HG03108 (cell line): Measurements from ENCODE around the gene GAS2L2.

ENCODE experiments used
- ATAC-seq: cut with Tn5 transposase; IDR thresholded peaks from one replicate; pipeline ENCODE4 v1.9.1; 2021; ENCODE audit warnings: moderate library complexity; ENCODE audit not compliant: unreplicated experiment

The GAS2L2 gene

GRCh38 chr17:35748341-35748841 is 4.6 kb downstream of the GAS2L2 start:
- ATAC-seq, result no peak

- no peak for ATAC-seq
Observed at GRCh38 chr17:35747540-35748017, 5.5 kb downstream of the GAS2L2 start.

GRCh38 chr17:35745749-35746320 is 7.2 kb downstream of the GAS2L2 start:
- no peak for ATAC-seq

- ATAC-seq, result no peak
Observed at GRCh38 chr17:35745246-35745645, 7.8 kb downstream of the GAS2L2 start.

- ATAC-seq, result no peak
Observed at GRCh38 chr17:35744830-35745229, 8.2 kb downstream of the GAS2L2 start.

GRCh38 chr17:35743626-35744328 is 9.3 kb downstream of the GAS2L2 start:
- ATAC-seq, result no peak

- no peak for ATAC-seq
Observed at GRCh38 chr17:35742896-35743477, 10.1 kb downstream of the GAS2L2 start.

GRCh38 chr17:35742496-35742895 is 10.5 kb downstream of the GAS2L2 start:
- ATAC-seq, result no peak

GRCh38 chr17:35740997-35741931 is 11.8 kb downstream of the GAS2L2 start:
- no peak for ATAC-seq

GRCh38 chr17:35740216-35740615 is 12.8 kb downstream of the GAS2L2 start:
- no peak for ATAC-seq

GRCh38 chr17:35738519-35739133 is 14.4 kb downstream of the GAS2L2 start:
- no peak for ATAC-seq

GRCh38 chr17:35736236-35736635 is 16.8 kb downstream of the GAS2L2 start:
- ATAC-seq, result no peak

- no peak for ATAC-seq
Observed at GRCh38 chr17:35735036-35735805, 17.8 kb downstream of the GAS2L2 start.

GRCh38 chr17:35734396-35734795 is 18.6 kb downstream of the GAS2L2 start:
- ATAC-seq, result no peak

- no peak for ATAC-seq
Observed at GRCh38 chr17:35733366-35733765, 19.7 kb downstream of the GAS2L2 start.

GRCh38 chr17:35732806-35733136 is 20.3 kb downstream of the GAS2L2 start:
- no peak for ATAC-seq

GRCh38 chr17:35731917-35732805 is 20.9 kb downstream of the GAS2L2 start:
- no peak for ATAC-seq

- no peak for ATAC-seq
Observed at GRCh38 chr17:35731239-35731916, 21.7 kb downstream of the GAS2L2 start, which contains the start of gene RASL10B. RASL10B (plus strand) TSS chr17:35731639; CDS start chr17:35735185, 3,546 bp downstream.
